Loucy (cell line): ENCODE results near the gene PEAK1.

Source experiments
- H2AFZ ChIP-seq: fragments of 200-600 bp; sonication (generic); 2 replicates; pipeline ENCODE4 v1.6.0; 2016; ENCODE audit warnings: antibody characterized with exemption, mild to moderate bottlenecking, low read length, moderate library complexity
- H3F3A ChIP-seq: fragments of 200-600 bp; 2 replicates; pipeline ENCODE4 v1.6.0; 2016; ENCODE audit warnings: antibody characterized with exemption, low read depth, mild to moderate bottlenecking
- H3K27me3 ChIP-seq: fragments of 200-600 bp; sonication (generic); 2 replicates; pipeline ENCODE4 v1.6.1; 2014; ENCODE audit warnings: low read length, mild to moderate bottlenecking; ENCODE audit not compliant: insufficient read depth, poor library complexity, severe bottlenecking
- H3K36me3 ChIP-seq: fragments of 200-600 bp; sonication (generic); 2 replicates; pipeline ENCODE4 v1.6.1; 2016; ENCODE audit warnings: low read length; ENCODE audit not compliant: insufficient read depth
- H3K4me1 ChIP-seq: fragments of 200-600 bp; sonication (generic); 2 replicates; pipeline ENCODE4 v1.5.1; 2014; ENCODE audit warnings: low read length, mild to moderate bottlenecking; ENCODE audit not compliant: insufficient read depth, poor library complexity, severe bottlenecking
- H3K4me2 ChIP-seq: fragments of 200-600 bp; sonication (generic); 2 replicates; pipeline ENCODE4 v1.6.0; 2014; ENCODE audit warnings: antibody characterized with exemption, low read length, low read depth, mild to moderate bottlenecking; ENCODE audit not compliant: poor library complexity, severe bottlenecking
- H3K4me3 ChIP-seq: fragments of 200-600 bp; sonication (generic); 2 replicates; pipeline ENCODE4 v1.5.1; 2014; ENCODE audit warnings: low read length, mild to moderate bottlenecking, mixed read lengths; ENCODE audit not compliant: poor library complexity, severe bottlenecking
- H3K79me2 ChIP-seq: fragments of 200-600 bp; sonication (generic); 2 replicates; pipeline ENCODE4 v1.6.1; 2014; ENCODE audit warnings: low read length; ENCODE audit not compliant: insufficient read depth
- H3K9ac ChIP-seq: fragments of 200-600 bp; sonication (generic); 2 replicates; pipeline ENCODE4 v1.6.0; 2014; ENCODE audit warnings: mild to moderate bottlenecking, low read depth, low read length, moderate library complexity; ENCODE audit not compliant: poor library complexity, severe bottlenecking
- H3K9me2 ChIP-seq: fragments of 200-600 bp; sonication (generic); replicated peaks from 2 replicates; pipeline ENCODE4 v1.6.1; 2016; ENCODE audit warnings: low read depth, low read length, mixed read lengths
- H3K9me3 ChIP-seq: fragments of 200-600 bp; sonication (generic); 2 replicates; pipeline ENCODE4 v1.6.1; 2014; ENCODE audit warnings: mild to moderate bottlenecking, antibody characterized with exemption, low read length, low read depth; ENCODE audit not compliant: insufficient read depth
- H4K20me1 ChIP-seq: fragments of 200-600 bp; sonication (generic); 2 replicates; pipeline ENCODE4 v1.6.0; 2014; ENCODE audit warnings: antibody characterized with exemption, low read length, mild to moderate bottlenecking; ENCODE audit not compliant: insufficient read depth, poor library complexity, severe bottlenecking
- EZH2phosphoT487 ChIP-seq: fragments of 200-600 bp; IDR thresholded peaks from 2 replicates; pipeline ENCODE4 v1.6.1; 2018; ENCODE audit warnings: antibody characterized with exemption, mild to moderate bottlenecking, moderate library complexity, borderline replicate concordance
- TF ChIP-seq, protein P1 (sequence below): fragments of 200-600 bp; sonication (generic); conservative IDR thresholded peaks from 2 replicates; pipeline ENCODE4 v1.5.1; 2014; ENCODE audit warnings: mild to moderate bottlenecking, antibody characterized with exemption, low read length

The PEAK1 gene

DNA sequence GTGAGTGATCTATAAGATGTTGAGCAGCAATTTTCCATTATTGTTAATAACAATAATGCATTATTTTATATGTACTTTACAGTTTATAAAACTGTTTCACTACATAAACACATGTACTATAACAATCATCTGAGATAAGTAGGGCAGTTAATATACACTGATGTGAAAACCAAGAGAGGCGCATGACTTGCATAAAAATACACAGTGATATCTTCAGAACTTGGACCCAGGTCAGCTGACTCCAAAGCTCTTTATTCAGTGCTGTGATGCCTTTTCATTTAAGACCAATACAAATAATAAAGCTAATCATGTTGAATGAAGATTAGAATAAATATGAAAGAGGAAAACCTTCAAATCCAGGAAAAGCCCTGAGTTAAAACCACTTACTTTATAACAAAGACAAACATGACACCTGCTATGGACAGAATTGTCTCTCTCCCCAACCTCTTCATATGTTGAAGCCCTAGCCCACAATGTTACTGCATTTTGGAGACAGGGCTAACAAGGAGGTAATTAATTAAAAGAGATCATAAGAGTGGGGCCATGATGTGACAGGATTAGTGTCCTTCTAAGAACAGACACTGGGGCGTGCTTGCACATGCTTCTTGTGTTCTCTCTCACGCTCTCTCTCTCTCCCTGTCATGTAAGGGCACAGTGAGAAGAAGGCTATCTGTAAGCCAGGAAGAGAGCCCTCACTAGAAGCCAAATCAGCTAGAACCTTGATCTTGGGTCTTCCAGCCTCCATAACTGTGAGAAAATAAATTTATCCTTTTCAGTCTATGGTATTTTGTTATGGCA, 293.2 kb downstream of the PEAK1 start:
- Histone ChIP-seq H3K4me3 (no peak overlapping the region), H3K9me2 (no peaks in the 10 kb centered on the region), H2AFZ (no peak overlapping the region), H3K4me2 (no peak overlapping the region), H3F3A (no peaks in the 10 kb centered on the region), H4K20me1 (no peaks in the 10 kb centered on the region), H3K36me3 (peaks cover 6% of the 10 kb centered on the region; the same call in 1 of the 2 replicates), H3K9ac (no peak overlapping the region), H3K79me2 (no peaks in the 10 kb centered on the region), H3K4me1 (no peaks in the 10 kb centered on the region), H3K27me3 (no peaks in the 10 kb centered on the region), H3K9me3 (no peaks in the 10 kb centered on the region)
- no peak for TF ChIP-seq EZH2phosphoT487
- TF ChIP-seq, protein P1, sequence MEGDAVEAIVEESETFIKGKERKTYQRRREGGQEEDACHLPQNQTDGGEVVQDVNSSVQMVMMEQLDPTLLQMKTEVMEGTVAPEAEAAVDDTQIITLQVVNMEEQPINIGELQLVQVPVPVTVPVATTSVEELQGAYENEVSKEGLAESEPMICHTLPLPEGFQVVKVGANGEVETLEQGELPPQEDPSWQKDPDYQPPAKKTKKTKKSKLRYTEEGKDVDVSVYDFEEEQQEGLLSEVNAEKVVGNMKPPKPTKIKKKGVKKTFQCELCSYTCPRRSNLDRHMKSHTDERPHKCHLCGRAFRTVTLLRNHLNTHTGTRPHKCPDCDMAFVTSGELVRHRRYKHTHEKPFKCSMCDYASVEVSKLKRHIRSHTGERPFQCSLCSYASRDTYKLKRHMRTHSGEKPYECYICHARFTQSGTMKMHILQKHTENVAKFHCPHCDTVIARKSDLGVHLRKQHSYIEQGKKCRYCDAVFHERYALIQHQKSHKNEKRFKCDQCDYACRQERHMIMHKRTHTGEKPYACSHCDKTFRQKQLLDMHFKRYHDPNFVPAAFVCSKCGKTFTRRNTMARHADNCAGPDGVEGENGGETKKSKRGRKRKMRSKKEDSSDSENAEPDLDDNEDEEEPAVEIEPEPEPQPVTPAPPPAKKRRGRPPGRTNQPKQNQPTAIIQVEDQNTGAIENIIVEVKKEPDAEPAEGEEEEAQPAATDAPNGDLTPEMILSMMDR, result no peak

DNA sequence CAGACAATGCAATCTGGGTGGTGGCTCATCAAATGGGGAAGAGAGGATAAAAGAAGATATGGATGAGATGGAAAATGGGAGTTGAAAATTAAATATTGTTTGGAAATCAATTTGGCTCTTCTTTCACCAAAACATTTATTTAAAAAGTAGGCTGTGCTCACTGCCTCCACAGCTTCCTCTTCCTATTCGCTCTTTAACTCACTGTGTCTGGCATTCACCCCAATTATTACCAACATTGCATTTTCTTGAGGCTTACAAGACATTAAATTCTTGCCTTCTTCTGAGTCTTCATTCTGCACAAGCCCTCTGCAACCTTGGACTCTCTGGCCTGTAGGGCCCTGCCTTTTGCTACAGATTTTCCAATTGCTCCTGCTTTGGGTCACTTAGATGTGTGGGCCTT, 296.1 kb downstream of the PEAK1 start:
- TF ChIP-seq, protein P1, result no peak
- TF ChIP-seq EZH2phosphoT487, result no peak
- peaks cover 7% of the 10 kb centered on the region for H3K4me1 ChIP-seq
- H3K4me3 ChIP-seq, result no peak overlapping the region
- no peaks in the 10 kb centered on the region for H3K79me2 ChIP-seq
- no peaks in the 10 kb centered on the region for H3K9me3 ChIP-seq
- no peaks in the 10 kb centered on the region for H3K9me2 ChIP-seq
- no peak overlapping the region for H3K9ac ChIP-seq
- no peaks in the 10 kb centered on the region for H3K27me3 ChIP-seq
- no peak overlapping the region for H2AFZ ChIP-seq
- no peaks in the 10 kb centered on the region for H3F3A ChIP-seq
- H3K4me2 ChIP-seq, result no peak overlapping the region
- H3K36me3 ChIP-seq, result no peaks in the 10 kb centered on the region
- no peaks in the 10 kb centered on the region for H4K20me1 ChIP-seq

DNA sequence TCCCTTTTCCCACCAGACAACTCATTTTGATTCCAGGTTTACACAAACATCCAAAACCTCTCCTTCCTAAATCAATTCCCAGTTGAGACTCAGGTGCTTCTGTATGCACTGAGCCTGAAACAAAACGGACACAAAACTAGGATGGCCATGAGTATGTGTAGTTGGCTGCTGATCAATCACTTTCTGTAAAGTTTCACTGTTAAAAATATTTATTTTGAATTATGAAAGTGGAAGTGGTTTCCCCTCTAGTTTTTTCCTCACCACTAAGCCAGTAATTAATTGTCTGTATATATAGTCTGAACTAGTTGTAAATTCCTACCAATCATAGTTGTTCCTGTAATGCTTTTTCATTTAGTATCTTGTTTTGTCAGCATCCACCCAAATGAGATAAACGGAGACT, 297.3 kb downstream of the PEAK1 start:
- Histone ChIP-seq H2AFZ (no peak overlapping the region), H3K9ac (no peak overlapping the region), H3K36me3 (no peaks in the 10 kb centered on the region), H3K4me3 (no peak overlapping the region), H3K27me3 (no peaks in the 10 kb centered on the region), H3F3A (no peaks in the 10 kb centered on the region), H3K9me2 (no peaks in the 10 kb centered on the region), H3K4me1 (peaks cover 7% of the 10 kb centered on the region), H3K9me3 (no peaks in the 10 kb centered on the region), H3K79me2 (no peaks in the 10 kb centered on the region), H4K20me1 (no peaks in the 10 kb centered on the region), H3K4me2 (no peak overlapping the region)
- TF ChIP-seq, protein P1, result no peak
- TF ChIP-seq EZH2phosphoT487, result no peak
